NCI-H187 treated with DMSO at 0.1 percent for 48 hours (cell line): Measurements from ENCODE around the gene ELAC2.

Experiments used
- DNase-seq: peaks from one replicate; lab custom pipeline; 2025; lab: John Stamatoyannopoulos, UW

Gene ELAC2

DNA sequence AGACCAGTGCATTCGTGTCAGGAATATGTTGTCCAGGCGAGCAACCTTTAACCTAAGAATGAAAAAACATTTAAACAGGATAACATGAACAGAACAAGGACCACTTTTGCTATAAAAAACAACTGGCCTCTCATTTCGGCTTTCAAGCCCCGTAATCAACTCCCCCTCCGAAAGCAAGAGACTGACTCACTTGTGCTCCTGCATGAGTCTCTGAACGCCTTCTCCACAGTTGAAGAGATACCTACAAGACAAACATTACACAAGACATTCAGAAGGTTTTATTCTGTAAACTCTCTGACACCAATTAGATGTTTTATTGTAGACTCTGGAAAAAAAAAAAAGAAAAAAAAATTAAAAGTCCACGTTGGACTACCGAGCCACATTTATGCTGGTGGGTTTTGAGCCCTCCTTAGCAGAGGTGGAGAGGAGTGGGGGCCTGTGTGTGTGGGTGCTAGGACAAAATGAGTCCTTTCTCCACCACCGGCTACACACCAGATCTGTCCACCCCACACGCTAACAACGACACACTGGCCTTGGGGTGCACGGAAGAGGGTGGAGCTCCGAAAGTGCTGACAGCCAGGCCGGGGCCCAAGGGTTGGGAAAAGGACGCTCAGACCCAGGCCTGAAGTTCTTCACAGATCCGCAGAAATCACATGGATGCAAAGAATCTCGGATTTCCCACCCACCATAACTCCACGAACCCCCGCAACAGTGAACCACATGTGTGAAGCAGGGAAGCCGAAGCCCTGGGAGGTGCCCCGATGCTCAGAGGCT is 759 bp downstream of the ELAC2 start:
- DNase-seq: no peak

DNA sequence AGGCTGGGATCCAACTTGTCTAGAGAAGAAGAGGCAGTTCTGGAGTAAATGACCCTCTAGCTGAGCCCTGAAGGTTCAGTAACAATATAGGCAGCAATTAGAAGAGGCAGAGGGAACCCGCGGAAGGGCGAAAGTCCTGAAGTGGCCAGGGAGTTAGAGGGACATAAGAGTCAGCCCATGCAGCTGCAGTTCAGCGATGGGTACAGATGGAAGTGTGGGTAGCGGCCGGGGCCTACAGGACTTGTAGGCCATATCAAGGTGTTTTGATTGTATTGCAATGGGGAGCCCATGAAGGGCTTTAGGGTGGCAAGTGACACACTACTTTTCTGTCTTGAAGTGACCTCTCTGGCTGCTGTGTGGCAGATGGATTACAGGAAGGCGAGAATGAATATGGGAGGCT is 3.0 kb downstream of the ELAC2 start:
- no peak for DNase-seq

GRCh38 chr17:13010959-13011358 is 6.9 kb downstream of the ELAC2 start:
- no peak for DNase-seq

DNA sequence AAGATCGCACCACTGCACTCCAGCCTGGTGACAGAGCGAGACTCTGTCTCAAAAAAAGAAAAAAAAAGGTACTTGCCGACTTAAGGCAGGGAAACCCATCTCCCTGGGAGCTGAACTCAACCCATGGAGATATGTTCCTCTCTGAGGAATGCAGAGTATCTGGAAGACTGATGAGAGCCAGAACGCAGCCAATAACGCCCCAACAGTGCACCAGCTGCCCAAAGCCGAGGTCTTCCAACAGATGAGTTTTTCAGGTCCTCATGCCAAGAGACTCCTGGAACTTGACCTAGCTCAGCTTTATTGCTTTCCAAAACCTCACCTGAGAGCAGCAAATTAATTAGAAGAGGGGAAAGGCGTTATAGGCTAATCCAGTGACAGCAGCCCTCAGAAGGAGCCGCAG is 9.4 kb downstream of the ELAC2 start:
- no peak for DNase-seq

- no peak for DNase-seq
Measured at GRCh38 chr17:13005530-13005929, 12.3 kb downstream of the ELAC2 start.

DNA sequence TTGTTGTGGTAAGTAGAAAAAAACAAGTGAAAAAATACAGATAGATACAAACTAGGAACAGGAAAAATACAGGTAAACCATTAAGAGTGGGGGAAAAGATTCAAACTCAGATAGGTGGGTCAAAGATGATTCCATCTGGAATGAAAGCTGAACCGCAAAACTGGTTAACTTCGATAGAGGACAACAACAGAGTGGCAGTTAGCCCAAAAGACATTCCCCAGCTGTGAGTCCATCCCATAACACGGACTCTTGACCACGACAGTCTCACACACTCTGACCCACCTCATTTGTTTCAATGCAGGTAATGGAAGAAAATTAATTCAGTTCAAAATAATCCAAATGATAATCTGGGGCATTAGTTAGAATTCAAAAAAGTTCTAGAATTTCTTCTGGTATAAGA is 13.5 kb downstream of the ELAC2 start:
- no peak for DNase-seq

DNA sequence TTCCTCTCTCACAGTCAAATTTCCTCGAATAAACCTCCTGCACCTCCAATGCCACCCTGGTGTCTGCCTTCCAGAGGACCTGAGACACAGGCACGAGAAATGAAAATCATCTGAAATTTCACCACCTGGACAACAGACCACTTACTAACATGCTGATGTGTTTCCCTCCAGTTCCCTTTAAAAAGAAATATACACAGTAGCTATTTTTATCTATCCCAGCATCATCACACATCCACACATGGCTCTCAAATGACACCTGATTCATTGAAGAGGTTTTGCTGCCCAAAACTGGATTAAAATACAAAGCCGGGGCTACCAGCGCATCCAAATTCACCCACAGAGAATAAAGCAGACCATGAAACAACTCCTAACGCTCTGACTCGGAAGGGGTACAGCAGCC is 13.9 kb downstream of the ELAC2 start:
- no peak for DNase-seq

- no peak for DNase-seq
Measured at GRCh38 chr17:13003454-13003851, 14.4 kb downstream of the ELAC2 start.

DNA sequence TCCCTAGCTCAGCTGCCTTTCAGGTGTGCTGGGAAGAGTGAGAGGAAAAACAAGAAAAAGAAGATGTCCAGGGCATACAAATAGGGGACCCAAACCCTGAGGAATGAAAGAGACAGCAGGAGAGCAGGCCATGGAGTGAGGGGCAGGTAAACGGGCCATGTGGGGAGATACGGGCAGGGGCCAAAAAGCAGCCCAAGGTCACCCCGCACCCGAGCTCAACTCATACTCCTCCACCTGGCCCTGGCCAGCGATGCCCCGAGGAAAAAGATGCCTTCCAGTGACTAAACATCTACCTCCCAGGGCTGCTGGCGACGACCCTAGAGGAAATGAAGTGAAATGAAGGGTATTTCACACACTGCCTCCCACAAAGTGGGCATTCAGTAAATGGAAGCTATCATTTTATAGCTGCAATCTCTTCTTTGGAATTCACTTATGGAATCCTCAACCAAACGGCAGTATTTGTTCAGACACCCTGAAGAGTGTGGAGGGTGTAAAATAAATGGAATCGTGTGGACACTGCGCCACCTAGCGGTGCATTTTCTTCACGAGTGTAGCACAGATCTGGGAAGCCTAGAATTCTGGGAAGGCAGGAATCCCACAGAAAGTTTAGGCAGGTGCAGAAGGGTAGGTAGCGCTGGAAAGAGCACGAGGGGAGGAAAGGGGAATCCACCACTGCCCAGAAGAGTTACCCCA is 14.9 kb downstream of the ELAC2 start:
- DNase-seq: no peak

DNA sequence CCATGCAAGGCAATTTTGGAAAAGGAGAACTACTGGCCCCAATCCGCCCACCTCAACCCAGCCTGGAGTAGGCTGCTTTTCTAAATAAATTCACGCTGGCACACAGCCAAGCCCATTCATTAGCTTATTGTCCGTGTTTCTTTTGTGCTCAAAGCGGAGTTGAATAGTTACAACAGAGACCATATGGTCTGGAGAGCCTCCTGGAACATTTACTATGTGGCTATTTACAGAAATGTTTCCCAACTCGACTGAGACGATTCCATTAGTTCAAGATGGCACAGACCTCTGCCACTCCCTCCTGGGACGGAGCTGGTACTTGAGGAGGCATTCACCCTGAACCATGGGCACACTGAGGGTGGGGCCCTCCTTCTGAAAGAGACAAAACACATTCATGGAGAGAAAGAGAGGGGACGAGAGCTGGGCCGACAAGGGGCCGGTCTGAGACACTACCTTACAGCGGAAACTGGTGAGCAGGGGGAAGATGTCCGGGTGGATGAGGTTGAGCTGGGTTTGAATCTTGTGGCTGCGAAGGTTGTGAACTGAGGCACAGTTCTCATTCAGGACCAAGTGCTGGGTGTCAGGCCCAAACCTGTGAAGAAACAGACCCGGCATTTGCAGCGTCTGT is 15.7 kb downstream of the ELAC2 start:
- DNase-seq: no peak

DNA sequence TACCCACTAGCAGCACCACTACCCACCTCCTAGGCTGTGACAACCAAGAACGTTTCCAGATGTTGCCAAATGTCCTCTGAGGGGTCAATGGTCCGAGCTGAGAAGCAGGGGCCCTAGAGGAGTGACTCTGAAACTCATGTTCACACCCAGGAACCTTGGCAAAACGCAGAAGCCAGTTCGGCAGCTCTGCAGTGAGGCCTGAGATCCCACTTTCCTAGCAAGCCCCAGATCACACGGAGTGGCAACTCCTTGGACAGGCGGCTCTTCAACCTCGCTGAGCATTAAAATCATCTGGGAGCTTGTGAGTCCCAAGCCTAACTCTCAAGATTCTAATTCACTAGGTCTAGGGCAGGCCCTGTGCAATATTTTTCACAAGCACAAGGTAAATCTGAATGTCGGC is 17.3 kb downstream of the ELAC2 start:
- no peak for DNase-seq

DNA sequence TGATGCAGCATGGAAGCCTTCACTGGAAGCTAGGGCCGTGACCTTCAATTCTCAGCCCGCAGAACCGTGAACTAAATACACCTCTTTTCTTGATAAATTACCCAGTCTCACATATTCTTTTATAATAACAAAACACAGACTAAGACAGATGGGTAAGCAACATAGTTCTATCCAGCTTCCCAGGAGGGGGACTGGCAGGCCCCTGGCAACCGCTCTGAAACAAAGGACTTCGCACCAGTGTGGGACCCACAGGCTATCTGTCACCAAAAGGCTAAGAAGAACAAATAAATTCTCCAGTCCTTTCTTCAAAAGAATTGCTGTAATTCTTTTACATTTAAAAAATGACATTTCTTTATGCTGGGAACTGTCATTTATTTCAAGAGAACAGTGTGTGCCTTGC is 19.0 kb downstream of the ELAC2 start:
- no peak for DNase-seq

GRCh38 chr17:12998461-12998860 is 19.4 kb downstream of the ELAC2 start:
- no peak for DNase-seq

DNA sequence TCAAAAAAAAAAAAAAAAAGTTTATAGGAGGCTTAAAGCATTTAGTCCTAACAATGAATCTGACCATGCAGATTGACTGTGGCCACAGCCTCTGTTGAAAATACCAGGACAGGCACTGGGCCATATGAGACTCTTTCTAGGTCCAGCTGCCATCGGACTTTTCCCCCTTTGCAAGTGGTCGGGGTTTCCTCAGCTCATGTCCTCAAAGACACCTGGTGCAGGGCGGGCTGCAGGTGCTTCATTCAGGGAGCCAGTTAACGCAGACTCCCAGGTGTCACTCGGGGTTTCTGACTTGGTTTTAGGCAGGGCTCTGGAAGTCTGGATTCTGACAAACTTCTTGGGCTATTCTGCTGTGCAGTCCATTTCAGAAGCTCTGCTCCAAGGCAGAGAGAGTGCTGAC is 20.9 kb downstream of the ELAC2 start:
- DNase-seq: no peak

- no peak for DNase-seq
Measured at GRCh38 chr17:12996357-12996756, 21.5 kb downstream of the ELAC2 start.

DNA sequence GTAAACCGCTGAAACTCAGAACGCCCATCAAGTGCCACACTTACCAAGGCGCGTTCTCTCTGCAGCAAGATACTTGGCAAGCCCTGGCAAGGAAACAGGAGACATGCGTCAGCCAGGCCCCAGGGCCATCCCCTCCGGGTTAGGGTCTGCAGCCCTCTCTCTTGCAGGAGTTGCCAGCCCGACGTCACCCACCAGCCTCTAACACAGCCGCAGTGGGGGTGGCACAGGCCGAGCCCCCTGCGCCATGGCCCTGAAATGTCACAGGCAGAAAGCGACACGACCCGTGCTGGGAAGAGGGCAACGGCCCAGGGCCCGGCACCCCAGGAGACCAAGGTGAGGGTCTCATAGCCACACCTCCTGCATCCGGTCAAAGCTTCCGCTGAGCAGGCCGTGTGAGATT is 21.9 kb downstream of the ELAC2 start:
- no peak for DNase-seq

DNA sequence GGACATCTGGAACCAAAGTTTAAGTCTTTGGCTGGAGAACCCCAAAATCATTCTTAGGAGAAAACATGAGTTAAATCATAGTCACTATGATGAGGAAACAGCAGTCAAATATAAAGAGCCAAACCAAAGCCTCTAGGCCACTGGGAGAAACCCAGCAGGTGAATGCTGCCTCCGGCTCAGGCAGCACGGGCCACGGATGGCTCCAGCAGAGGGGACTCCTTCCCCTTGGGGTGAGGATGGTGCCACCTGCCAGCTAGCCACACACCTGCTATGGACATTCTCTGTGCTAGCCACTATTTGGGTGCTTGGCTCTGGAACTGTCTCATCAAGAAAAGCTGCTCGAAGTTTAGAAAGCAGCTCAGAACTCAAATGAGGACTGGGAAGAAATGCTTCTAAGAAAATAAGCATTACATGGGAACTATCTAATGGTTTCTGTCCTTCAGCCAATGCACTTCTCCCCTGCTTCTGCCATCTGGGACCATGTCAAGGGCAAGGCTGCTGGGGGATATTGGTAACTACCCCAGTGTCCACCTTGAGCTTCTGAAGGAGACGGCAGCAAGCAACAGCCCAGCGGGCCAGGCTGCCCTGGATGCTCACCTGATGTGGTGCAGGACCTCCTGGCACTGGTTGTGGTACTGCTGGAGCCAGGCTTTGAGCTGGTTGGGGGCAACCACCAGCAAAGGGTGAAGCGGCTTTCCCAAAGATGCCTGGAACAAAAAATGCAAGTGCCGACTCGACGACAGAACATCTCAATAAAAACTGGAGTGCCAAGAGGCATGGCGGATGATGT is 22.5 kb downstream of the ELAC2 start:
- DNase-seq: no peak

DNA sequence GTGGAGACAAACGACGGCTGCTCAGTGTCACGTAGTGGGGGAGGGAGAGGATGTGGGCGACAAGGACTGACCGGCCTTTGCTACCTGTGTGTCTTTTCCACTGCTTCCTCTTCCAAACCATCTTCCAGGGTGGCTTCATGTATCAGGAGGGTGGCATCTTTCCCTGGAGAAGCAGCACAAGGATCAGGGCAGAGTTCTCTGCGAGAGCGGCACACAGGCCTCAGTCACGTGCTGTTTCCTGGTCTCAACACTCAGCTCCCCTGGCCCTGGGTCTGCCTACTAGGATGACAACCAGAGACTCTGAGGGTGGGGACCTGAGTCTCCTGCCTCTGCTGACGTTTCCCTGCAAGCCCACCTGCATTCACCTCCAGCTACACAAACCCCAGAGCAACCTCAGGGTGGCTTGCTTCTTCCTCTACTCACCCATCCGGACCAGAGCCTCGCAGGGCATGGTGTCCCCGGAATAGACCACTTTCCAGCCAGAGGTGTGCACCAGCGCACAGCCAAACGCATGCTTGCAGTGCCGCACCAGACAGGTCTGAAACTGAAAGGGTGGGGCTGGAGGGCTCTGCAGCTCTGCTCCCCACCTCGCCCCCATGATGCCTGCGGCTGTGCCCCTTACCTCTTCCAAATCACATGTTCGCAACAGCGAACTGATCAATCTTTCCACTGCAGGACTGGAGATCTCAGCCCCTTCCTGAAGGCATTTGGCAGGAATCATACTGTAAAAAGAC is 23.3 kb downstream of the ELAC2 start:
- no peak for DNase-seq

- no peak for DNase-seq
Measured at GRCh38 chr17:12993631-12994030, 24.2 kb downstream of the ELAC2 start.

DNA sequence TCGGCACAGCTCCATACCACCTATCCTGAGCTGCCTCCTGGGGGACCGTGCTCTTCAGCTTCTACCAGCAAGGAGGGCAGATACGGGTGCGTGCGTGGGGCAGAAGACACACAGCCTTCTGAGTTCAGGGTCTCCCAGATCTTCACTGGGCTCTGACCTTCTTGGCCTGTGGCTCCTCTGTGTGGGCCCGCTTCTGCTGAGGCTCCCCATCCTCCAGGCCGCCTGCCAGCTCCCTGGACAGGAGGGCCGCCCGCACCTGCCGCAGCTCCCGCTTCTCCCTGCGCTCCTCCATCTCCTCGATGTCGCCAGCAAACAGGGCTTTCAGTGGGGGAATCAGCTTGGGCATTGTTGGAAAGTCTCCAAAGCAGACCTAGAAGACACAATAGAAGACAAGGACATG is 25.2 kb downstream of the ELAC2 start:
- DNase-seq: no peak

GRCh38 chr17:12990926-12991325 is 26.9 kb downstream of the ELAC2 start:
- no peak for DNase-seq
